ENCODE measurements around the gene NYAP2. TPM values are rescaled to one million over a fixed set of nuclear protein-coding genes. Genes with fewer than 3 reads are reported as not detected.
A peak's percentile ranks its signal among the peaks of the same experiment; 100 is the strongest.

NYAP2 gene
- total RNA-seq, 1 donor from 2014 or later, result 0.07 TPM

GRCh38 chr2:225471039-225471438, 71.5 kb downstream of the NYAP2 start:
- no peaks in the 10 kb centered on the region for H3K27me3 ChIP-seq
- H3K9me3 ChIP-seq (ENCODE audit: low read depth), result no peaks in the 10 kb centered on the region
- Mint-ChIP-seq H3K4me1 (peaks cover 9% of the 10 kb centered on the region), H3K9me3 (no peaks in the 10 kb centered on the region), H3K36me3 (no peaks in the 10 kb centered on the region), H3K27me3 (ENCODE audit: insufficient read depth, low read depth) (peaks cover 3% of the 10 kb centered on the region), H3K27ac (no peak overlapping the region), H3K4me3 (no peak overlapping the region)
- no peak for DNase-seq (ENCODE audit: low spot score)
- H3K79me2 ChIP-seq (ENCODE audit: low read depth), result no peaks in the 10 kb centered on the region
- no peak overlapping the region for H2AFZ ChIP-seq (replicated peaks)
- no peaks in the 10 kb centered on the region for H3F3A ChIP-seq (ENCODE audit: low read depth)
- no peaks in the 10 kb centered on the region for H3K36me3 ChIP-seq
- no peak overlapping the region for H3K9ac ChIP-seq
- no peak overlapping the region for H3K4me3 ChIP-seq
- H4K20me1 ChIP-seq (ENCODE audit: low read depth), result no peaks in the 10 kb centered on the region
- H3K4me1 ChIP-seq, result peaks cover 7% of the 10 kb centered on the region
- H3K4me2 ChIP-seq, result no peak overlapping the region
- H3K27ac ChIP-seq, result no peak overlapping the region
- no peak for TF ChIP-seq EZH2 (IDR thresholded peaks at IDR 0.05)
- no peak for TF ChIP-seq EZH2phosphoT487 (IDR thresholded peaks at IDR 0.05)
- TF ChIP-seq, protein P1, sequence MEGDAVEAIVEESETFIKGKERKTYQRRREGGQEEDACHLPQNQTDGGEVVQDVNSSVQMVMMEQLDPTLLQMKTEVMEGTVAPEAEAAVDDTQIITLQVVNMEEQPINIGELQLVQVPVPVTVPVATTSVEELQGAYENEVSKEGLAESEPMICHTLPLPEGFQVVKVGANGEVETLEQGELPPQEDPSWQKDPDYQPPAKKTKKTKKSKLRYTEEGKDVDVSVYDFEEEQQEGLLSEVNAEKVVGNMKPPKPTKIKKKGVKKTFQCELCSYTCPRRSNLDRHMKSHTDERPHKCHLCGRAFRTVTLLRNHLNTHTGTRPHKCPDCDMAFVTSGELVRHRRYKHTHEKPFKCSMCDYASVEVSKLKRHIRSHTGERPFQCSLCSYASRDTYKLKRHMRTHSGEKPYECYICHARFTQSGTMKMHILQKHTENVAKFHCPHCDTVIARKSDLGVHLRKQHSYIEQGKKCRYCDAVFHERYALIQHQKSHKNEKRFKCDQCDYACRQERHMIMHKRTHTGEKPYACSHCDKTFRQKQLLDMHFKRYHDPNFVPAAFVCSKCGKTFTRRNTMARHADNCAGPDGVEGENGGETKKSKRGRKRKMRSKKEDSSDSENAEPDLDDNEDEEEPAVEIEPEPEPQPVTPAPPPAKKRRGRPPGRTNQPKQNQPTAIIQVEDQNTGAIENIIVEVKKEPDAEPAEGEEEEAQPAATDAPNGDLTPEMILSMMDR (IDR thresholded peaks at IDR 0.05), result no peak

- Histone ChIP-seq H3K9ac (no peak overlapping the region), H2AFZ (replicated peaks) (no peak overlapping the region), H3K4me1 (peaks cover 3% of the 10 kb centered on the region), H3K79me2 (ENCODE audit: low read depth) (no peaks in the 10 kb centered on the region), H3K9me3 (ENCODE audit: low read depth) (no peaks in the 10 kb centered on the region), H3K27ac (no peak overlapping the region), H3F3A (ENCODE audit: low read depth) (no peaks in the 10 kb centered on the region), H3K4me2 (no peak overlapping the region), H3K36me3 (no peaks in the 10 kb centered on the region), H3K4me3 (no peak overlapping the region), H3K27me3 (no peaks in the 10 kb centered on the region), H4K20me1 (ENCODE audit: low read depth) (no peaks in the 10 kb centered on the region)
- Mint-ChIP-seq H3K27me3 (ENCODE audit: insufficient read depth, low read depth) (peaks cover 3% of the 10 kb centered on the region), H3K4me1 (peaks cover 5% of the 10 kb centered on the region), H3K9me3 (no peaks in the 10 kb centered on the region), H3K4me3 (no peak overlapping the region), H3K27ac (no peak overlapping the region), H3K36me3 (no peaks in the 10 kb centered on the region)
- TF ChIP-seq EZH2 (IDR thresholded peaks at IDR 0.05) (no peak), EZH2phosphoT487 (IDR thresholded peaks at IDR 0.05) (no peak)
- TF ChIP-seq, protein P1 (IDR thresholded peaks at IDR 0.05), result no peak
- DNase-seq (ENCODE audit: low spot score), result no peak
Observed at GRCh38 chr2:225471482-225471881, 72.0 kb downstream of the NYAP2 start.

- Histone ChIP-seq H4K20me1 (ENCODE audit: low read depth) (no peaks in the 10 kb centered on the region), H3K4me1 (no peaks in the 10 kb centered on the region), H2AFZ (replicated peaks) (no peak overlapping the region), H3K9ac (no peak overlapping the region), H3K9me3 (ENCODE audit: low read depth) (no peaks in the 10 kb centered on the region), H3K4me3 (no peak overlapping the region), H3K79me2 (ENCODE audit: low read depth) (no peaks in the 10 kb centered on the region), H3K27ac (no peak overlapping the region), H3K36me3 (no peaks in the 10 kb centered on the region), H3K4me2 (no peak overlapping the region), H3F3A (ENCODE audit: low read depth) (no peaks in the 10 kb centered on the region), H3K27me3 (no peaks in the 10 kb centered on the region)
- Mint-ChIP-seq H3K36me3 (no peaks in the 10 kb centered on the region), H3K27me3 (ENCODE audit: insufficient read depth, low read depth) (peaks cover 3% of the 10 kb centered on the region), H3K27ac (no peak overlapping the region), H3K4me3 (no peak overlapping the region), H3K9me3 (no peaks in the 10 kb centered on the region), H3K4me1 (no peaks in the 10 kb centered on the region)
- DNase-seq (ENCODE audit: low spot score), result peak; percentile 7
- TF ChIP-seq, protein P1 (IDR thresholded peaks at IDR 0.05), result no peak
- TF ChIP-seq EZH2 (IDR thresholded peaks at IDR 0.05) (no peak), EZH2phosphoT487 (IDR thresholded peaks at IDR 0.05) (no peak)
Observed at GRCh38 chr2:225472161-225472560, 72.7 kb downstream of the NYAP2 start.
